Right lobe of liver (tissue), 6 donors: ENCODE results near the gene ZFAND2B. TPM values are rescaled to one million over a fixed set of nuclear protein-coding genes. Genes with fewer than 3 reads are reported as not detected.

Experiments used
- ATAC-seq, 4 donors: fragments of 200-7000 bp; cut with Tn5 transposase; one replicate each; pipeline ENCODE4 v1.9.1; 2020; ENCODE audit warnings: mild to moderate bottlenecking in 4 of 4, moderate library complexity in 4 of 4
- DNase-seq, 3 donors: peaks; one replicate each; pipeline ENCODE4 v3.0.0-alpha.2; 2020
- H3K27ac ChIP-seq, 3 donors: fragments of 200-600 bp; one replicate each; pipeline ENCODE4 v1.8.0; 2022
- H3K27me3 ChIP-seq, 2 donors: fragments of 200-600 bp; one replicate each; pipeline ENCODE4 v1.8.0; 2022
- H3K36me3 ChIP-seq, 4 donors: fragments of 200-600 bp; sonication (generic) in 1 of 4; one replicate each; pipeline versions ENCODE4 v1.5.1 to v1.8.0; 2017 to 2022; ENCODE audit warnings: control low read depth in 1 of 4
- H3K4me1 ChIP-seq, 4 donors: fragments of 200-600 bp; sonication (generic) in 1 of 4; one replicate each; pipeline versions ENCODE4 v1.5.1 to v1.8.0; 2017 to 2022; ENCODE audit warnings: control low read depth in 1 of 4
- H3K4me3 ChIP-seq, 3 donors: fragments of 200-600 bp; one replicate each; pipeline ENCODE4 v1.8.0; 2022
- H3K9me3 ChIP-seq, 4 donors: fragments of 200-600 bp; sonication (generic) in 1 of 4; one replicate each; pipeline versions ENCODE4 v1.5.1 to v1.8.0; 2017 to 2022; ENCODE audit warnings: control low read depth in 1 of 4
- CTCF ChIP-seq, 4 donors: fragments of 200-600 bp in 3 of 4; fragments of 450-650 bp in 1 of 4; IDR thresholded peaks; one replicate each; pipeline versions ENCODE4 v1.5.1 to v1.8.0; 2016 to 2022; ENCODE audit warnings: antibody characterized with exemption in 4 of 4, mild to moderate bottlenecking in 2 of 4
- POLR2A ChIP-seq: fragments of 450-650 bp; IDR thresholded peaks from one replicate; pipeline ENCODE4 v1.6.1; 2017; ENCODE audit warnings: antibody characterized with exemption, mild to moderate bottlenecking
- WGBS: methylation state at CpG from one replicate; pipeline ENCODE4 v1.1.6; 2018; ENCODE audit warnings: low coverage, low lambda C conversion rate; ENCODE audit not compliant: insufficient coverage; ENCODE audit errors: missing lambda C conversion rate; 5-methylcytosine and 5-hydroxymethylcytosine counted together
- intact Hi-C, 2 donors: fragments of 100-400 bp; cut with DNase I; formaldehyde crosslinking; loops; one replicate each; pipeline versions ENCODE4 v1.11.2 to v1.14.1; 2022
- total RNA-seq, 6 experiments: library from RNA; depleted of rRNA in 2 of 6; stranded (reverse); fragments of >200 nt in 2 of 6; fragmentation: NEBNext Ultra II Directional in 3 of 6; extraction: Animal tissue kit (Norgen Biotek cat#: 25700) in 3 of 6; gene quantifications; one replicate each; pipeline versions ENCODE4 v1.1.0 to v1.2.4, GENCODE V29; 2016 to 2023
- donor health status: DM: no; HTN: yes; CAD: no.
- donor health status: DM: no; HTN: no; CAD: no.
- donor health status: DM: no; HTN: no; CAD: no.
- donor health status: DM: no; HTN: yes; CAD: no.
- donor health status: DM: no; HTN: yes; CAD: no.

Gene ZFAND2B
- total RNA-seq, 6 experiments from 2014 or later = 20.7 to 32.3 (median 28.8) TPM

GRCh38 chr2:219165058-219165911 is 41.3 kb upstream of the ZFAND2B start:
- WGBS = 89% methylated on average over 6 of the region's 10 CpGs
- no peak for ATAC-seq
- no peak for TF ChIP-seq CTCF (IDR thresholded peaks at IDR 0.05)
- TF ChIP-seq POLR2A = no peak
- no peak for DNase-seq
- Histone ChIP-seq H3K9me3 (no peaks in the 10 kb centered on the region), H3K4me3 (no peak overlapping the region), H3K36me3 (no peaks in the 10 kb centered on the region), H3K4me1 (peaks cover 0 to 12% (median 4%) of the 10 kb centered on the region in 4 donors), H3K27ac (no peak overlapping the region), H3K27me3 (no peaks in the 10 kb centered on the region)
- intact Hi-C loops = loop anchor here in 1 of 2 donors (5.0 kb wide), 1 partner anchor 137 kb away; no protein-coding TSS in a partner anchor

- H3K27me3 ChIP-seq = no peaks in the 10 kb centered on the region
- H3K36me3 ChIP-seq = peaks cover 0 to 7% (median 1%) of the 10 kb centered on the region in 4 donors
- no peak for TF ChIP-seq POLR2A
- no peak for TF ChIP-seq CTCF (IDR thresholded peaks at IDR 0.05)
- no peak overlapping the region for H3K27ac ChIP-seq
- peaks cover 0 to 18% (median 6%) of the 10 kb centered on the region in 4 donors for H3K4me1 ChIP-seq
- H3K9me3 ChIP-seq = no peaks in the 10 kb centered on the region
- WGBS = 68% methylated on average over 5 of the region's 5 CpGs
- DNase-seq (no peak), ATAC-seq (no peak)
- intact Hi-C loops = loop anchor here in 1 of 2 donors (5.0 kb wide), 1 partner anchor 134 kb away; no protein-coding TSS in a partner anchor
- H3K4me3 ChIP-seq = no peak overlapping the region
Observed at GRCh38 chr2:219167997-219168396, 38.6 kb upstream of the ZFAND2B start.

- intact Hi-C loops = loop anchor here in 1 of 2 donors (5.0 kb wide), 1 partner anchor 134 kb away; no protein-coding TSS in a partner anchor
- 50% methylated on average over 2 of the region's 6 CpGs for WGBS
- Histone ChIP-seq H3K27me3 (no peaks in the 10 kb centered on the region), H3K4me1 (peaks cover 0 to 18% (median 6%) of the 10 kb centered on the region in 4 donors), H3K4me3 (no peak overlapping the region), H3K27ac (no peak overlapping the region), H3K36me3 (peaks cover 0 to 12% (median 1%) of the 10 kb centered on the region in 4 donors), H3K9me3 (no peaks in the 10 kb centered on the region)
- no peak for ATAC-seq
- no peak for DNase-seq
- TF ChIP-seq CTCF (IDR thresholded peaks at IDR 0.05) (no peak), POLR2A (no peak)
Observed at GRCh38 chr2:219168526-219168925, 38.1 kb upstream of the ZFAND2B start.

GRCh38 chr2:219168932-219169331 is 37.6 kb upstream of the ZFAND2B start:
- Histone ChIP-seq H3K27ac (no peak overlapping the region), H3K36me3 (peaks cover 0 to 15% (median 1%) of the 10 kb centered on the region in 4 donors), H3K27me3 (no peaks in the 10 kb centered on the region), H3K9me3 (no peaks in the 10 kb centered on the region), H3K4me3 (no peak overlapping the region), H3K4me1 (peaks cover 0 to 18% (median 6%) of the 10 kb centered on the region in 4 donors)
- TF ChIP-seq CTCF (IDR thresholded peaks at IDR 0.05) = no peak
- no peak for TF ChIP-seq POLR2A
- DNase-seq (no peak), ATAC-seq (no peak)
- intact Hi-C loops = loop anchor here in 1 of 2 donors (5.0 kb wide), 1 partner anchor 133 kb away; no protein-coding TSS in a partner anchor
